ENCODE results near the gene ACD.

DNA sequence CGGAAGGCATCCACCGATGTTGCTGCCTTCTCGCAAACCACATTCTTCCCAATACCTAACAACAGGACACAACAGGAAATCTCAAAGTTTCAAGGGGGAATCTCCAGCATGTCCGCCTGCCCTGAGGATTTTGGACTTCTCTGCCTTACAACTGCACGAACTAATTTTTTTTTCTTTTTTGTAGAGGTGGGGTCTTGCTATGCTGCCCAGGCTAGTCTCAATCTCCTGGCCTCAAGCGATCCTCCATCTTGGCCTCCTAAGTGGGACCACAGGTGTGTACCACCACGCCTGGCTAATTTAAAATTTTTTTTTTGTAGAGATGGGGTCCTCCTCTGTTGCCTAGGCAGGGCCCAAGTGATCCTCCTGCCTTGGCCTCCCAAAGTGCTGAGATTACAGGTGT is 15.9 kb upstream of the ACD start:
- TF ChIP-seq, protein P1, sequence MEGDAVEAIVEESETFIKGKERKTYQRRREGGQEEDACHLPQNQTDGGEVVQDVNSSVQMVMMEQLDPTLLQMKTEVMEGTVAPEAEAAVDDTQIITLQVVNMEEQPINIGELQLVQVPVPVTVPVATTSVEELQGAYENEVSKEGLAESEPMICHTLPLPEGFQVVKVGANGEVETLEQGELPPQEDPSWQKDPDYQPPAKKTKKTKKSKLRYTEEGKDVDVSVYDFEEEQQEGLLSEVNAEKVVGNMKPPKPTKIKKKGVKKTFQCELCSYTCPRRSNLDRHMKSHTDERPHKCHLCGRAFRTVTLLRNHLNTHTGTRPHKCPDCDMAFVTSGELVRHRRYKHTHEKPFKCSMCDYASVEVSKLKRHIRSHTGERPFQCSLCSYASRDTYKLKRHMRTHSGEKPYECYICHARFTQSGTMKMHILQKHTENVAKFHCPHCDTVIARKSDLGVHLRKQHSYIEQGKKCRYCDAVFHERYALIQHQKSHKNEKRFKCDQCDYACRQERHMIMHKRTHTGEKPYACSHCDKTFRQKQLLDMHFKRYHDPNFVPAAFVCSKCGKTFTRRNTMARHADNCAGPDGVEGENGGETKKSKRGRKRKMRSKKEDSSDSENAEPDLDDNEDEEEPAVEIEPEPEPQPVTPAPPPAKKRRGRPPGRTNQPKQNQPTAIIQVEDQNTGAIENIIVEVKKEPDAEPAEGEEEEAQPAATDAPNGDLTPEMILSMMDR (IDR thresholded peaks at IDR 0.05): no peak
- TF ChIP-seq POLR2A (IDR thresholded peaks at IDR 0.05): no peak
